ENCODE results near the gene DPP6.

The DPP6 gene

GRCh38 chr7:154469652-154470051, 417.5 kb downstream of the DPP6 start:
- H3K27me3 ChIP-seq (ENCODE audit: insufficient read depth, poor library complexity, severe bottlenecking): no peaks in the 10 kb centered on the region
- H3K27ac ChIP-seq (ENCODE audit: poor library complexity, severe bottlenecking): no peak overlapping the region
- TF ChIP-seq CTCF (IDR thresholded peaks at IDR 0.05; ENCODE audit: poor library complexity, severe bottlenecking): no peak
- no peak for DNase-seq (ENCODE audit: low spot score)
- H3K4me1 ChIP-seq (ENCODE audit: insufficient read depth, poor library complexity, severe bottlenecking): no peaks in the 10 kb centered on the region
- H3K9me3 ChIP-seq (ENCODE audit: severe bottlenecking): peaks cover 1% of the 10 kb centered on the region
- no peak overlapping the region for H3K4me3 ChIP-seq (ENCODE audit: severe bottlenecking)
- H3K36me3 ChIP-seq (ENCODE audit: low read depth): no peaks in the 10 kb centered on the region
- no peak for ATAC-seq (ENCODE audit: low read depth)

GRCh38 chr7:154472343-154472742, 420.1 kb downstream of the DPP6 start:
- Histone ChIP-seq H3K27ac (ENCODE audit: poor library complexity, severe bottlenecking) (no peak overlapping the region), H3K27me3 (ENCODE audit: insufficient read depth, poor library complexity, severe bottlenecking) (no peaks in the 10 kb centered on the region), H3K9me3 (ENCODE audit: severe bottlenecking) (peaks cover 1% of the 10 kb centered on the region), H3K36me3 (ENCODE audit: low read depth) (no peaks in the 10 kb centered on the region), H3K4me1 (ENCODE audit: insufficient read depth, poor library complexity, severe bottlenecking) (no peaks in the 10 kb centered on the region), H3K4me3 (ENCODE audit: severe bottlenecking) (no peak overlapping the region)
- no peak for TF ChIP-seq CTCF (IDR thresholded peaks at IDR 0.05; ENCODE audit: poor library complexity, severe bottlenecking)
- ATAC-seq (ENCODE audit: low read depth) (no peak), DNase-seq (ENCODE audit: low spot score) (no peak)

DNA sequence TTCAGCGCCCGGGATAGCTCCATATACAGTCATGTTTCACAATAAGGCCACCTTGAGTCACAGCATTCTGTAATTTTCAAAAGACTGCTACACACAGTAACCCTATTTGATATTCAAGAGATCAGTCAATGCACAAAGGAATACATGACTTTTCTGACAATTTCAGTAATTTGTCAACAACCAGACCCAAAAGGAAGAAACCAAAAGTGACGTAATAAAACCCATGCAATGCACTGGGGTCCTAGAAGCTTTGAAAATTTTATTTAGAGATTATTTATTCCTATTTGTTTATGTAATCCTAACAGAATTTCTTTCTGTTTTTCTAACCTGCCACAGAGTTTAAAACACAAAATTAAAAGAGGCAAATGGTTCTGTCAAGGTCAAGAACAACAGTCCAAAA, 421.2 kb downstream of the DPP6 start:
- Histone ChIP-seq H3K27me3 (ENCODE audit: insufficient read depth, poor library complexity, severe bottlenecking) (no peaks in the 10 kb centered on the region), H3K27ac (ENCODE audit: poor library complexity, severe bottlenecking) (no peak overlapping the region), H3K9me3 (ENCODE audit: severe bottlenecking) (peaks cover 1% of the 10 kb centered on the region), H3K4me3 (ENCODE audit: severe bottlenecking) (no peak overlapping the region), H3K36me3 (ENCODE audit: low read depth) (no peaks in the 10 kb centered on the region), H3K4me1 (ENCODE audit: insufficient read depth, poor library complexity, severe bottlenecking) (no peaks in the 10 kb centered on the region)
- DNase-seq (ENCODE audit: low spot score) (no peak), ATAC-seq (ENCODE audit: low read depth) (no peak)
- TF ChIP-seq CTCF (IDR thresholded peaks at IDR 0.05; ENCODE audit: poor library complexity, severe bottlenecking): no peak

GRCh38 chr7:154474903-154475520, 422.8 kb downstream of the DPP6 start:
- Histone ChIP-seq H3K27ac (ENCODE audit: poor library complexity, severe bottlenecking) (no peak overlapping the region), H3K27me3 (ENCODE audit: insufficient read depth, poor library complexity, severe bottlenecking) (no peaks in the 10 kb centered on the region), H3K36me3 (ENCODE audit: low read depth) (no peaks in the 10 kb centered on the region), H3K4me1 (ENCODE audit: insufficient read depth, poor library complexity, severe bottlenecking) (no peaks in the 10 kb centered on the region), H3K4me3 (ENCODE audit: severe bottlenecking) (no peak overlapping the region), H3K9me3 (ENCODE audit: severe bottlenecking) (peaks cover 1% of the 10 kb centered on the region)
- DNase-seq (ENCODE audit: low spot score): no peak
- no peak for TF ChIP-seq CTCF (IDR thresholded peaks at IDR 0.05; ENCODE audit: poor library complexity, severe bottlenecking)
- ATAC-seq (ENCODE audit: low read depth): no peak

DNA sequence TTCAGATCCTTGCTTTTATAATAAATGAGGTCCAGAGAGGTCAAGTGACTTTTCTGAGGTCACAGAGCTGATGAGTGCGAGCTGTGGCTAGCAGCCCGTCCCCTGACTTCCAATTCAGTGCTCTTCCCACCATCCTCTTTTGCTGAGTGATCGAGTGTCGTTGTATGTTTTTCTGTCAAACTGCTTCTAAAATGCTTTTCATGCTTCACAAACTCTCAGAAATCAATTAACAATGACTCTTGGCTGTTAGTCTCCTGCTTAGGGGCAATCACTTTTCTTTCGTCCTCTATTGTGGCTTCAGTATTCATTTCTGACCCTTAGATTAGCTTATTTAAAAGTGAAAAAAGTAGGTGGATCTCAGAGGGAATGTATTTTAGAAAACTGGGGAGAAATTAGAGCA, 423.7 kb downstream of the DPP6 start:
- no peaks in the 10 kb centered on the region for H3K4me1 ChIP-seq (ENCODE audit: insufficient read depth, poor library complexity, severe bottlenecking)
- H3K36me3 ChIP-seq (ENCODE audit: low read depth): no peaks in the 10 kb centered on the region
- H3K27ac ChIP-seq (ENCODE audit: poor library complexity, severe bottlenecking): no peak overlapping the region
- no peak overlapping the region for H3K4me3 ChIP-seq (ENCODE audit: severe bottlenecking)
- H3K9me3 ChIP-seq (ENCODE audit: severe bottlenecking): peaks cover 1% of the 10 kb centered on the region
- no peaks in the 10 kb centered on the region for H3K27me3 ChIP-seq (ENCODE audit: insufficient read depth, poor library complexity, severe bottlenecking)
- DNase-seq (ENCODE audit: low spot score) (no peak), ATAC-seq (ENCODE audit: low read depth) (no peak)
- TF ChIP-seq CTCF (IDR thresholded peaks at IDR 0.05; ENCODE audit: poor library complexity, severe bottlenecking): no peak

Measured in RWPE2 (cell line).